ENCODE data around the gene UBA1. TPM values are rescaled to one million over a fixed set of nuclear protein-coding genes. Genes with fewer than 3 reads are reported as not detected.

UBA1 gene
- total RNA-seq, 1 donor from 2014 or later: 168 TPM

- TF ChIP-seq, protein P1, sequence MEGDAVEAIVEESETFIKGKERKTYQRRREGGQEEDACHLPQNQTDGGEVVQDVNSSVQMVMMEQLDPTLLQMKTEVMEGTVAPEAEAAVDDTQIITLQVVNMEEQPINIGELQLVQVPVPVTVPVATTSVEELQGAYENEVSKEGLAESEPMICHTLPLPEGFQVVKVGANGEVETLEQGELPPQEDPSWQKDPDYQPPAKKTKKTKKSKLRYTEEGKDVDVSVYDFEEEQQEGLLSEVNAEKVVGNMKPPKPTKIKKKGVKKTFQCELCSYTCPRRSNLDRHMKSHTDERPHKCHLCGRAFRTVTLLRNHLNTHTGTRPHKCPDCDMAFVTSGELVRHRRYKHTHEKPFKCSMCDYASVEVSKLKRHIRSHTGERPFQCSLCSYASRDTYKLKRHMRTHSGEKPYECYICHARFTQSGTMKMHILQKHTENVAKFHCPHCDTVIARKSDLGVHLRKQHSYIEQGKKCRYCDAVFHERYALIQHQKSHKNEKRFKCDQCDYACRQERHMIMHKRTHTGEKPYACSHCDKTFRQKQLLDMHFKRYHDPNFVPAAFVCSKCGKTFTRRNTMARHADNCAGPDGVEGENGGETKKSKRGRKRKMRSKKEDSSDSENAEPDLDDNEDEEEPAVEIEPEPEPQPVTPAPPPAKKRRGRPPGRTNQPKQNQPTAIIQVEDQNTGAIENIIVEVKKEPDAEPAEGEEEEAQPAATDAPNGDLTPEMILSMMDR (IDR thresholded peaks at IDR 0.05): no peak
- TF ChIP-seq POLR2AphosphoS5 (IDR thresholded peaks at IDR 0.05; ENCODE audit: insufficient read depth in 1 of 2, low read depth in 1 of 2) (no peak), POLR2A (IDR thresholded peaks at IDR 0.05) (no peak)
- no peak for DNase-seq (ENCODE audit: extremely low spot score in 2 of 2)
- no peaks in the 10 kb centered on the region for H3K27me3 ChIP-seq
- H3K36me3 ChIP-seq: peaks cover 0 to 38% of the 10 kb centered on the region in 2 donors
- no peak overlapping the region for H3K27ac ChIP-seq
- no peaks in the 10 kb centered on the region for H3K9me3 ChIP-seq
- peaks cover 5% of the 10 kb centered on the region for H3K4me1 ChIP-seq
- intact Hi-C loops (cut with DNase I): no loop called here
- no peak overlapping the region for H3K4me3 ChIP-seq
Observed at GRCh38 chrX:47229427-47229826, 35.8 kb downstream of the UBA1 start.

DNA sequence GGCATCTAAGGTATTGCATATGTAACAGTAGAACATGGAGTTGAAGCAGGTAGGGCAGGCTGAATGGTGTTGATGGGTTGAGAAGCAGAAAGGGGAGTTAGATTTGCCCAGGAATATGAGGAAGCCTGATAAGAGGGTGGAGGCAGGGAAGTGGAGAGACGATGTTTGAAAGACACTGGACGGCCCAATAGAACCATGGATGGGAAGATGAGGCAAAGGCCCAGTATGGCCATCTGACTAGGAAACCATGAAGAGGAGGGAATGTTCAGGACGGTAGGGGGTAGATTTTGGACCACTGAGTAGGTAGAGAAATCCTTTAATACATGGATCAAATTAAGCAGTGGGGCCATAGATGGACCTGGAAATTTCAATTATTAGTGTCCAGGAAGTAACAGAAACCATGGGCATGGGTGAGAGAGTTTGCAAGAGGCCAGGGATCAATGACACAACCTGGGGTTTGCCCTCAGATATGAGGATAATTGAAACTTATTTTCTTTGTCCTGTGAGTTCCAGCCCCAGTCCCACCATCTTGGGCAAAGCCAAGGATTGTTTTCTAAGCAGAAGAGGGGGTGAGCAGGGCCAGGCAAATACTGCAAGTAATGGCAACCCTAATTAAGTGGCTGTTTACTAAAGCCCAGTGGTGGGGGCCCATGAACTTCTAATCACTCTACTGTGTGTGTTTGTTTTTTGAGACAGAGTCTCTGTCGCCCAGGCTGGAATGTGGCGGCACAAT, 36.7 kb downstream of the UBA1 start:
- no peak for DNase-seq (ENCODE audit: extremely low spot score in 2 of 2)
- no peak for TF ChIP-seq POLR2AphosphoS5 (IDR thresholded peaks at IDR 0.05; ENCODE audit: insufficient read depth in 1 of 2, low read depth in 1 of 2)
- TF ChIP-seq POLR2A (IDR thresholded peaks at IDR 0.05): no peak
- TF ChIP-seq, protein P1 (IDR thresholded peaks at IDR 0.05): no peak
- Histone ChIP-seq H3K4me1 (peaks cover 5% of the 10 kb centered on the region), H3K36me3 (peaks cover 0 to 29% of the 10 kb centered on the region in 2 donors), H3K27me3 (no peaks in the 10 kb centered on the region), H3K27ac (no peak overlapping the region), H3K9me3 (no peaks in the 10 kb centered on the region), H3K4me3 (no peak overlapping the region)
- intact Hi-C loops (cut with DNase I): no loop called here

GRCh38 chrX:47231167-47231566, 37.5 kb downstream of the UBA1 start:
- intact Hi-C loops (cut with DNase I): no loop called here
- Histone ChIP-seq H3K27ac (no peak overlapping the region), H3K27me3 (no peaks in the 10 kb centered on the region), H3K4me3 (no peak overlapping the region), H3K36me3 (peaks cover 0 to 21% of the 10 kb centered on the region in 2 donors), H3K9me3 (no peaks in the 10 kb centered on the region), H3K4me1 (peaks cover 5% of the 10 kb centered on the region)
- no peak for TF ChIP-seq POLR2A (IDR thresholded peaks at IDR 0.05)
- TF ChIP-seq, protein P1 (IDR thresholded peaks at IDR 0.05): no peak
- TF ChIP-seq POLR2AphosphoS5 (IDR thresholded peaks at IDR 0.05; ENCODE audit: insufficient read depth in 1 of 2, low read depth in 1 of 2): no peak
- no peak for DNase-seq (ENCODE audit: extremely low spot score in 2 of 2)

GRCh38 chrX:47232197-47232802, 38.7 kb downstream of the UBA1 start:
- Histone ChIP-seq H3K4me3 (peak overlapping the region; percentile 65 to 70), H3K4me1 (peaks cover 5% of the 10 kb centered on the region), H3K36me3 (peaks cover 0 to 10% of the 10 kb centered on the region in 2 donors), H3K27ac (peak overlapping the region; percentile 98), H3K9me3 (no peaks in the 10 kb centered on the region), H3K27me3 (no peaks in the 10 kb centered on the region)
- intact Hi-C loops (cut with DNase I): no loop called here
- no peak for TF ChIP-seq POLR2AphosphoS5 (IDR thresholded peaks at IDR 0.05; ENCODE audit: insufficient read depth in 1 of 2, low read depth in 1 of 2)
- TF ChIP-seq, protein P1 (IDR thresholded peaks at IDR 0.05): no peak
- no peak for TF ChIP-seq POLR2A (IDR thresholded peaks at IDR 0.05)
- DNase-seq (ENCODE audit: extremely low spot score in 2 of 2): no peak

Data from vagina (tissue), 2 donors.